Ectodermal cell (in vitro differentiated cells): ENCODE results near the gene MMD2.
"Not testable (repeated sequence)": the region's sequence is repeated elsewhere in the genome, so short reads cannot be mapped to it uniquely, and the experiment has no call there.

Experiments
- H3K27ac ChIP-seq: 2 replicates; pipeline ENCODE4 v1.7.0; 2013; ENCODE audit warnings: mild to moderate bottlenecking, low read depth, low read length; ENCODE audit not compliant: insufficient read depth, poor library complexity, severe bottlenecking
- H3K27me3 ChIP-seq: 2 replicates; pipeline ENCODE4 v1.7.0; 2013; ENCODE audit warnings: mild to moderate bottlenecking, low read length; ENCODE audit not compliant: insufficient read depth, control insufficient read depth, poor library complexity, severe bottlenecking
- H3K36me3 ChIP-seq: one replicate; pipeline ENCODE4 v1.7.0; 2013; ENCODE audit warnings: low read length; ENCODE audit not compliant: control insufficient read depth, insufficient read depth
- H3K4me1 ChIP-seq: one replicate; pipeline ENCODE4 v1.7.0; 2013; ENCODE audit warnings: low read length; ENCODE audit not compliant: control insufficient read depth, insufficient read depth
- H3K4me3 ChIP-seq: 2 replicates; pipeline ENCODE4 v1.7.0; 2013; ENCODE audit warnings: low read depth, low read length, control low read depth; ENCODE audit not compliant: insufficient read depth
- H3K9me3 ChIP-seq: 2 replicates; pipeline ENCODE4 v1.7.0; 2013; ENCODE audit warnings: mild to moderate bottlenecking, low read length, moderate library complexity; ENCODE audit not compliant: control insufficient read depth
- whole genome bisulfite sequencing, 2 experiments: methylation state at CpG; one replicate each; pipeline ENCODE4 v1.1.7; 2013; ENCODE audit warnings: missing lambda C conversion rate in 2 of 2; 5-methylcytosine and 5-hydroxymethylcytosine counted together

Gene MMD2

GRCh38 chr7:4895766-4896165 is 63.2 kb downstream of the MMD2 start:
- WGBS, 2 experiments = 93% methylated on average over 11 of the region's 11 CpGs

GRCh38 chr7:4894482-4894881 is 64.5 kb downstream of the MMD2 start:
- no peaks in the 10 kb centered on the region for H3K4me1 ChIP-seq
- WGBS, 2 experiments = 85 to 88% methylated on average over 9 of the region's 9 CpGs
- peaks cover 2% of the 10 kb centered on the region for H3K27me3 ChIP-seq

More at GRCh38 chr7:4895766-4896165, 63.2 kb downstream of the MMD2 start:
- Histone ChIP-seq H3K9me3 (no peaks in the 10 kb centered on the region), H3K4me1 (no peaks in the 10 kb centered on the region), H3K4me3 (no peak overlapping the region), H3K36me3 (no peaks in the 10 kb centered on the region), H3K27me3 (no peaks in the 10 kb centered on the region), H3K27ac (no peak overlapping the region)

GRCh38 chr7:4893929-4894475 is 65.0 kb downstream of the MMD2 start:
- peaks cover 3% of the 10 kb centered on the region for H3K27me3 ChIP-seq
- no peaks in the 10 kb centered on the region for H3K36me3 ChIP-seq
- H3K4me1 ChIP-seq = no peaks in the 10 kb centered on the region
- 90% methylated on average over 8 of the region's 8 CpGs for WGBS, 2 experiments
- H3K9me3 ChIP-seq = no peaks in the 10 kb centered on the region
- no peak overlapping the region for H3K4me3 ChIP-seq
- H3K27ac ChIP-seq = no peak overlapping the region

More at GRCh38 chr7:4894482-4894881, 64.5 kb downstream of the MMD2 start:
- H3K36me3 ChIP-seq = no peaks in the 10 kb centered on the region
- H3K9me3 ChIP-seq = no peaks in the 10 kb centered on the region
- H3K4me3 ChIP-seq = no peak overlapping the region
- H3K27ac ChIP-seq = no peak overlapping the region

- H3K4me3 ChIP-seq, H3K27ac ChIP-seq, H3K9me3 ChIP-seq, H3K36me3 ChIP-seq, H3K27me3 ChIP-seq, H3K4me1 ChIP-seq: not testable (repeated sequence)
- 91 to 93% methylated on average over 4 of the region's 4 CpGs for WGBS, 2 experiments
Observed at GRCh38 chr7:4893188-4893587, 65.8 kb downstream of the MMD2 start.

GRCh38 chr7:4891522-4891921 is 67.5 kb downstream of the MMD2 start:
- H3K36me3 ChIP-seq, H3K4me1 ChIP-seq: not testable (repeated sequence)

GRCh38 chr7:4889682-4890081 is 69.3 kb downstream of the MMD2 start:
- no peaks in the 10 kb centered on the region for H3K9me3 ChIP-seq
- 85% methylated on average over 1 of the region's 1 CpG; no CpG with 5 or more reads in 1 of the 2 experiments for WGBS, 2 experiments
- H3K4me3 ChIP-seq = no peak overlapping the region
- peaks cover 3% of the 10 kb centered on the region for H3K27me3 ChIP-seq
- H3K27ac ChIP-seq = no peak overlapping the region
- H3K36me3 ChIP-seq = no peaks in the 10 kb centered on the region
- no peaks in the 10 kb centered on the region for H3K4me1 ChIP-seq

More at GRCh38 chr7:4891522-4891921, 67.5 kb downstream of the MMD2 start:
- H3K27me3 ChIP-seq, H3K4me3 ChIP-seq, H3K27ac ChIP-seq, H3K9me3 ChIP-seq: not testable (repeated sequence)
- 85 to 90% methylated on average over 2 of the region's 2 CpGs for WGBS, 2 experiments

- Histone ChIP-seq H3K27ac (no peak overlapping the region), H3K27me3 (peaks cover 4% of the 10 kb centered on the region), H3K4me1 (no peaks in the 10 kb centered on the region), H3K4me3 (no peak overlapping the region), H3K9me3 (no peaks in the 10 kb centered on the region), H3K36me3 (no peaks in the 10 kb centered on the region)
- 84 to 87% methylated on average over 3 of the region's 3 CpGs for WGBS, 2 experiments
Observed at GRCh38 chr7:4888161-4888560, 70.8 kb downstream of the MMD2 start.

GRCh38 chr7:4886671-4887070 is 72.3 kb downstream of the MMD2 start:
- H3K27me3 ChIP-seq = peaks cover 18% of the 10 kb centered on the region
- no peaks in the 10 kb centered on the region for H3K9me3 ChIP-seq
- H3K4me3 ChIP-seq = no peak overlapping the region
- no peaks in the 10 kb centered on the region for H3K4me1 ChIP-seq
- H3K36me3 ChIP-seq = no peaks in the 10 kb centered on the region
- WGBS, 2 experiments = 52 to 71% methylated on average over 1 of the region's 1 CpG
- H3K27ac ChIP-seq = no peak overlapping the region

- H3K9me3 ChIP-seq = no peaks in the 10 kb centered on the region
- WGBS, 2 experiments = 90 to 95% methylated on average over 7 of the region's 7 CpGs
- no peaks in the 10 kb centered on the region for H3K36me3 ChIP-seq
- H3K27ac ChIP-seq = no peak overlapping the region
- H3K27me3 ChIP-seq = peaks cover 21% of the 10 kb centered on the region
- no peak overlapping the region for H3K4me3 ChIP-seq
- no peaks in the 10 kb centered on the region for H3K4me1 ChIP-seq
Observed at GRCh38 chr7:4885317-4885807, 73.6 kb downstream of the MMD2 start.

- Histone ChIP-seq H3K4me3 (no peak overlapping the region), H3K27me3 (peaks cover 18% of the 10 kb centered on the region), H3K4me1 (no peaks in the 10 kb centered on the region), H3K27ac (no peak overlapping the region), H3K9me3 (no peaks in the 10 kb centered on the region), H3K36me3 (no peaks in the 10 kb centered on the region)
- WGBS, 2 experiments = 89 to 90% methylated on average over 10 of the region's 10 CpGs
Observed at GRCh38 chr7:4884164-4884563, 74.8 kb downstream of the MMD2 start.
